ENCODE results near the gene STAB2.

STAB2 gene

DNA sequence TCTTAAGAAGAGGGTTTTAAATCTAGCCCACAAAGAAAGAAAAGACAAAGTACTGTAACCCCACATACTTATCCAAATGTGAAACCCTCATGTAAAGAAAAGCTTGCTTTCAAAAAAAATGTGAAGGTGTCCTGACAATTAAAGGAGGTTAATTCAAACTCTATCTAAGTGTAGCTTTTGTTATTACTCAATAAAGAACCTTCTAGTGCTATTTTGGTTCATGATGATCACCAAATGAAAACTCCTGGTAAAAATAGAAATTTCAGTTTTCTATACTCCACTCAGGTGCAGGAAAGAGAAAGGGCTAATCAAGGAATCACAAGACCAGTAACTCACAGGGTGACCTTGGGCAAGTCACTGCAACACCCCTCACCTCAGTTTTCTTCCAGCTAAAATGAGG, 1.6 kb downstream of the STAB2 start:
- no peak for DNase-seq (ENCODE audit: low read depth in 2 of 2)

DNA sequence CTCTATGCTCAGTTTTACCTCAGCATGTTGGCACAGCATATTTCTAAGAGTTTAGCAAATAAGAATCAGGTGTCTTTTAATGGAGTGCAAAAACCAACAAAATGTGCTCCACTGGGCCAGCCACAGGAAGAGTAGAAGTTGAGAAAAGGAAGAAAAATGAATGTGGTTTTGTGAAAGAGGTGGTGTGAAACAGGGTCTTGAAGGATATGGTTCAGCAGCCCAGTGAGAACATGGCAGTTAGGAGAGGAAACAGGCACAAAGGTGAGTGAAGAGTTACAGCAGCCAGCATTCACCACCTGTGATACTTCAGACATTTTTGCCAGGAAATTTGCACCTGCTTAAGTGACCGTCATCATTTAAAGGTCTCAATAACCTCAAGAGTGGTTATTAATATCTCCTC, 2.4 kb downstream of the STAB2 start:
- DNase-seq (ENCODE audit: low read depth in 2 of 2): no peak

DNA sequence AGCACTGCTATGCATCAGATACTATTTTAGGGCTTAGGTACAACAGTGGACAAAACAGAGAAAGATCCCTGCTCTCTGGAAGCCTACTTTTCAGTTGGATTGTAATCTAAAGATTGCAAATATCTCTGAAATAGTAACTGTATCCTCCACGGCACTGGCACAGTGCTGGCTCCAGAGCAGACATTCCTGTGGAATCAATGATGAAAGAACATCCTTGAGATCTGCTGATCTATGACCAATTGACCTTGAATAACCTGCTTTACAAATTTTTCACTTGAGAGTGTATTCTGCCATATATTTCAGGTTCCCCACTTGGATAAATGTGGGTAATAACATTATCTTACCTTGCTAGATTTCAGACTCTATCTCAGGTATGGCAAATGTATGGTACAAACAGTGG, 3.2 kb downstream of the STAB2 start:
- DNase-seq (ENCODE audit: low read depth in 2 of 2): no peak

DNA sequence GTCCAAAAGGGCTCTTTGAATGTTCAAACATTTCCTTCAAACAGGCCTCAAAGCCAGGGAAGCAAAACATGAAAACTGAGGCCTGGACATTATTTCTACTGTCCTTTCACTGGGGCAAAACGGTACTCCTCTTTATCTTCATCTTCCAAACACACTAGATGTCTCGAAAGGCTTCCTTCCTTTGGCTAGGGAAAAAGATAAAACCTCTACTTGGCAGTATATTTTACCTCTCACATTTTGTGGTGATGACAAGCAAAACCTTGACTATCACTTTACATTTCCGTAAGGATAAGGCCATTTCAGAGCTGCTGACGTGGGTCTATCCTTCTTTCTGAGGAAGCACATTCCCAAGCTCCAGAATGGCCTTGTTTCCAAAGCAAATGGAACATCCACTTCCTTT, 9.9 kb downstream of the STAB2 start:
- DNase-seq (ENCODE audit: low read depth in 2 of 2): no peak

DNA sequence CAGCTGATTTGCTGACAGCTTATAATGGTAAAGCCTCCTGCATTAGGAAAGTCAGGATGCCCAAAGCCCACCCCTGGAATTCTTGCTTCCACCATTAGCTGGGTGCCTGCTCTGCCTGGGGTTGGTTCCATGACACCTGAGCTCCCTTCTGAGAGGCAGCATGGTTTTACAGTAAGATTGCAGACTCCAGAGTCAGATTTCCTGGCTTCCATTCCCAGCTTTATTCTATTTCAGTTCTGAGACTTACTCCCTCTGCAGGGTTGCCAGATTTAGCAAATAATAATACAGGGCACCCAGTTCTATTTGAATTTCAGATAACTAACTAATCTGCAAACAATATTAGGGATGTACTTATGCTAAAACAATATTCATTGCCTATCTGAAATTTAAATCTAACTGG, 12.2 kb downstream of the STAB2 start:
- DNase-seq (ENCODE audit: low read depth in 2 of 2): no peak

DNA sequence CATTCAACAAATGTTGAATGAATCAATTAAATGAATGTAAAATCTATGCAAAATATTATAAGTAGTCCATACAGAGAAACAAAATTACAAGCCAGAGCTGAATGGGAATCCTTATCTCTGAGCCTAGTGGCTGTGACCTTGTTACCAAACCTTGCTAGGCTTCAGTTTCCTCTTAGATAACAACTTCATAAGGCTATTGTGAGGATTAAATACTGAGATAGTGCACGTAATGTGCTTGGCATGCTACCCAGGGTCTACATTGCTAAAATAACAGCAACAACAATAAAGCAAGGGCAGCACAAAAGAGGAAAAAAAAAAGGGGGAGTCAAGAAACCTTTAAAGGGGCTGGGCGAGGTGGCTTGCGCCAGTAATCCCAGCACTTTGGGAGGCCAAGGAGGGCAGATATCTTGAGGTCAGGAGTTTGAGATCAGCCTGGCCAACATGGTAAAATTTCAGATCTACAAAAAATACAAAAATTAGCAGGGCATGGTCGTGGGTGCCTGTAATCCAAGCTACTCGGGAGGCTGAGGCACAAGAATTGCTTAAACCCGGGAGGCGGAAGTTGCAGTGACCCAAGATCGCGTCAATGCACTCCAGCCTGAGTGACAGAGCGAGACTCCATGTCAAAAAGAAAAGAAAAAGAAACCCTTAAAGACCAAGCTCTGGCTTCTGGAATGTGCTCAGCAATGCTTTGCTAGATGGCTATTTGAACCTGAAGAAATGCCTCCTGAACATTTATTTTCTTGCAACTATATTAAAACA, 14.1 kb downstream of the STAB2 start:
- no peak for DNase-seq (ENCODE audit: low read depth in 2 of 2)

DNA sequence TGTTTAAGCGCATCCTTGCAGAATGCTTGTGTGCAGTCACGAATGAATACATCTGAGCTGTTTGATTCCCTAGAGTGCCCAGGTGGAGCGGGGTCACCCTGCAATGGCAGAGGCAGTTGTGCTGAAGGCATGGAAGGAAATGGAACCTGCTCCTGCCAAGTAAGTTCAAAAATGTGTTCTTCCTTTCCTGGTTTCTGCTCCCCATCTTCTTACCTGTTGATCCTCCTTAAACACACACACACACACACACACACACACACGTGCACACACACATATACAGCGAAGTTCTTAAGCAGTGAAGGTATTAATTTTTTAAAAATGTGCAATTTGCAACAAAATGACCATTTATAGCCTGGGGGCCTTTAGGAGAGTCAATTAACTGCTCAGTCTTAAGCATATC, 33.3 kb downstream of the STAB2 start:
- no peak for DNase-seq (ENCODE audit: low read depth in 2 of 2)

DNA sequence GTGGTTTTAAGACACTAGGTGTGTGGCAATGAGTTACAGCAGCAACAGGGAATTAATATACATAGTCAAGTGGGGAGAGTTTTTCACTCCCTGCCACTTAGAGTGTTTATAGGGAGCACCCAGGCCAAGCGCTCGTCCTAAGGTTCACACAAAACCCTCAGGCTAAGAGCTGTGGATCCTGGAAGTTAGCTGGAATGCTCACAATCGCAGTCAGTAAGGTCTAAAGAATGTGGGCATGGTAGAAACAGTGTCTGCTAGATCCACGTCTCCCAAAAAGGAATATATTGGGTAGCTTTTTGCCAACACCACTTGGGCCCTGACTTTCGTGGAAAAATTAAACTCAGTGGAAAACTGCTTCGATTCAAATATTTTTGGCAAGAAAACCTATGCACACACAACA, 36.6 kb downstream of the STAB2 start:
- DNase-seq (ENCODE audit: low read depth in 2 of 2): no peak

DNA sequence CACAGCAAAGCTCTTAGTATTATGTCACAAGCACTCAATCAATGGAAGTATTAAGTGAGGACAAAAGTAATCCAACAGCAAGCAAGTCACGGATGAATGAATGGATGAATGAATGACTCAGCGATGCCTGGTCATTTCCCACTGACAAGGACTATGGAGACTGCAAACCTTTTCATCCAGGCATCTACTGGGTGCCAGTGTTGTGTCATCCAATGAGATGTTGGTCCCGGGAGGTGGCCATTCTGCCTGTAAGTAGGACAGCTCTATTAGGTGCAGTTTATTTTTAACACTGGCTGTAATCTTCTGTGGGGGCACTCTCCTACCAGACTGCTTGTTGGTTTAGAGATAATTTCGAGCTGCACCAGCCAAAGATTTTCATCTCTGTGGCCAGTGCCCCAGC, 39.4 kb downstream of the STAB2 start:
- DNase-seq (ENCODE audit: low read depth in 2 of 2): no peak

DNA sequence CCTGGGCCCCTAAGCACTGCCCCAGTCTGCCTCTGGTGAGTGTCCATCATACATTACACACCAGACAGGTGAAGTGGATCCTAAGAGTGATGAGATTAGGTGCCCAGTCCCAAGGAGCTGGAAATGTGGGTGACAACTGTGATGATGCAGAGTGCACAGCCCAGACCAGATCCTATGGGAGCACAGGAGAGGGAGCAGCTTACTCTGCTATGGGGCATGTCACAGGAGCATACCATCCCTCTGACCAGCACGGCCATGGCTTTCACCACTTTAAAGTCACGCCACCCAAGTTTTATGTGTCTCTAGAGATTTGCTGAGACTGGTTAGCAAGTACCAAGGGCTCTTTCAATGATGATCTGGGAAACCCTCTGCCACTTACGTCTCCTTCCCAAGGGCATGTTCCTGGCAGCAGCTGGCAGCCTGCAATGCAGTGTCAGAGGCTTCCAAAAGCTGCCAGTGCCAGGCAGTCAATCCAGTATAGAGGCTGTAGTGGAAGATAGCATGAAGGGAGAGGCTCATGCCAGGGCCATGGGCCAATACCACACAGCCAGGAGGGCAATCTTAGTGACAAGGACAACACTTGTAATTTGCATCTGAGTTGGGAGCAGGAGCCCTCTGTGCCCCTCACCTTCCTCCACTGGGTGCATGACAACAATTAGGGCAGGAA, 40.2 kb downstream of the STAB2 start:
- no peak for DNase-seq (ENCODE audit: low read depth in 2 of 2)

DNA sequence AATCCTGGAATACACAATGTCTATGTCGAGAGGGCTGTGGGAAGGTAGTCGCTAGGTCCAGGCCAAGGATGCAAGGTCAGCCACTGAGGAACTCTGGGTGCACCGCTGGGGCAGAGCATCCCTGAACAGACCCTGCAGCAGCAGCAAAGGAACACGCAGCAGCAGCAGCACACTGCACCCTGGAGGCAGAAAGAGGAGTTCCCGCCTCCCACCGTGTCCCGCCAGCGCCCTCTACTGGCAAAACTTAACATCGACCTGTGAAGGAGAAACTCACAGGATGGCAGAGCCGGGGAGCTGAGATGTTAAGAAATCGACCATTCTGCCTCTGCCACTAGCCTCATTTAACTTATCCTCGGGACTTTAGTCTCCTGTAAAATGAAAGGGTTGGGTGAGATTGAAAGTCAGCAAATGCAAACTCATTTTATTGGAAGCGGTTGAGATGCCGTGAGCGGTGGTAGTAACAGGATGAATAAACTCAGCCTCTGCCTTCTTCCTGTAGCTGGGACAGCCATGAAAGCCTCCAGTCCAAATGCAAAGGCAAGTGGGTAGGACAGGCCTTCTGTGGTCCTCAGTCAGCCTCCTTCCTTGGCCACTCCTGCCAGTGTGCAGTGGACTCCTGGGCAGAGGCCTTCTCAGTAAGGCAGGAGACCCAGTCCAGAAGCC, 45.6 kb downstream of the STAB2 start:
- peak; percentile 33 to 42 for DNase-seq (ENCODE audit: low read depth in 2 of 2)

DNA sequence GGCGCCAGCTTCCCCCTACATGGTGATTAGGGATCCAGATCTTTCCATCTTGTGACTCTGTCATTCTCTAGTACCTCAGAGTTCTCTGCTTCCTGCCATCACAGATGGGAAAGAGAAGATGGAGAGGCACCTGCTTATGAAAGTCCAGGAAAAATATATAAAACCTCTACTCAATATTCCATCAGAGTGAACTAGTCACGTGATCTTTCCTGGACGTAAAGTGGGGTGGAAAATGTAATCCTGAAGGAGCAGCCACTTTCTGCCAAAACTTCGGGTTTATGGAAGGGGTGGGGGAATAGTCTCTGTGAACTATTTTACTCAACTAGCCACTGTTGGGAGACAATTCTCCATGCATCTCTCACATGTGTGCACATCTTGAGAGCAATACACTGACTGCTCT, 47.7 kb downstream of the STAB2 start:
- DNase-seq (ENCODE audit: low read depth in 2 of 2): no peak

DNA sequence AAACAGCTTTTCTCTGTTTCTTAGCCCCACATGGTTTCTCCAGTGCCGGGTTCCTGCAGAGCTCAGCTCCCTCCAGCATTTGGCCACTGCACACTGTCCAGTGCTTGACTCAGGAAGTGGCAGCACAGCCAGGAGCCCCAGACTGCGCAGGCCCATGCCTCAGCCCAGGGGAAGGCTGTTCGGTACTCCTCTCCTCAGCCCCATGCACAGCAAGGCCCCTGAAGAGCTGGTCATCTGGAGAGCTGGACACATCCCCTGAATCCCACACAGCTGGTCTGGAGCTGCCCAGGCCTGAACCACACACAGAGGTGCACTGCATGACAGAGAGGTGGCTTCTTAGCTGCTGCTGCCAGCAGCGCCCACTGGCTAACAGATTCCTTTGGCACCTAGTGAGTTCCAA, 48.3 kb downstream of the STAB2 start:
- DNase-seq (ENCODE audit: low read depth in 2 of 2): no peak

DNA sequence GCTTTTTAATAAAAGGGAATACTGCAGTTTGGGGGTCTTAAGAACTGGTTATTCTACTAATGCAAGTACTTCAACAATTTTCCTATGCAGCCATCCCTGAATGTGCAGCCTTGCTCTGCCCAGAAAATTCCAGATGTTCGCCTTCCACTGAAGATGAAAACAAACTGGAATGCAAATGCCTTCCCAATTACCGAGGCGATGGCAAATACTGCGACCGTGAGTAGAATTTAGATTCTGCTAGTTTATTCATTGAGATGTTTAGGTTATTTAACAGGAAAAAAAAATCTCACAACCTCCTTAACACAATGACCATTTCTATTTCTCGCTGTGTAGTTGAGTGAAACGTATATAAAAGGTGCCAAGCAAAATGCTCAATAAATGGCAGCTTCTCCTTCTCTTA, 49.9 kb downstream of the STAB2 start:
- no peak for DNase-seq (ENCODE audit: low read depth in 2 of 2)

DNA sequence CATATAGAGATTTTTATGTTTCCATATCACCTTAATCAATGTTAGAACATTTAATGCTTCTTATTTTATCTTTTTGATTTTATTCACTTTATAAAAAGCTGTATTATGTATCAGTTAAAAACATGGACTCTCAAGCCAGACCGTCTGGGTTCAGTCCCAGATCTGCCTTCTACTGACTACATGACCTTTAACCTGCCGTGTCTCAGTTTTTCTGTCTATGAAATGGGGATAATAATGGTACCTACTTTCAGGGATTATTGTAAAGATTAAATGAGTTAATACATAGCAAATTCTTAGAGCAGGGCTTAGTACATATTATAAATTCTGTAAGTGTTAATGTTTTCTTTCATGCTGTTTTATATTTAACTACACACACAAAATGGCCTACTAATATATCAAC, 50.4 kb downstream of the STAB2 start:
- no peak for DNase-seq (ENCODE audit: low read depth in 2 of 2)

DNA sequence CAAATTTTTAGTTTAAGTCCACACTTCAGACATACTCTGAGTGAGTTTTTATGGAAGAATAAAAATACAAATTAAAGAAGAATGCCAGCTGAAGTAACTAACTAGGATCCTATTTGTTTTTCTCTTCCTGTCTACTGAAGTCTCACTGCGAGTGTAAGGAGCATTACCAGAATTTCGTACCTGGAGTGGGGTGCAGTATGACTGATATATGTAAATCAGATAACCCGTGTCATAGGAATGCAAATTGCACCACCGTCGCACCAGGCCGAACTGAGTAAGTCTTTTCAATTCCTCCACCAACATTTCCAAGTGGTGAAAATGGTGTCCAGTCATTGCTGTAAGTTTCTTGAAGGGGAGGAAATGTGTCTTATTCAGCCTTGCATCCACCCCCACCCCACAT, 52.9 kb downstream of the STAB2 start:
- DNase-seq (ENCODE audit: low read depth in 2 of 2): no peak

DNA sequence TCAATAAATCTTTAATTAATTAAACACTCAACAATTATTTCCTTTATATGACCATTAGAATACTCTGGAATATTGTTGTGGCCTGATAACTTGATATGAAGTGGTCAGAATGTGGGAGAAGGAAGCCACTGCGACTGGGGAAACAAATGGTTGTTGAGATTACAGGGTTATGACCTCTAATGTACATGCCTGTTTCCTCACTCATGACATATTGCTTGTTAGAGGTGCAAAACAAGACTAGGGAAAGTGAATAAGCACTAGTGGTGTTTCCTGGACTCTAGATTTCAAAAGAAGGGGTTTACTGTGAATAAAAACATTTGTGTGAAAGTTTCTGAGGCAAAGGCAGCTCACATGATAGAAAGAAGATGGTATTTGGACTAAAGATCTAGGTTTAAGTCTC, 53.3 kb downstream of the STAB2 start:
- no peak for DNase-seq (ENCODE audit: low read depth in 2 of 2)

DNA sequence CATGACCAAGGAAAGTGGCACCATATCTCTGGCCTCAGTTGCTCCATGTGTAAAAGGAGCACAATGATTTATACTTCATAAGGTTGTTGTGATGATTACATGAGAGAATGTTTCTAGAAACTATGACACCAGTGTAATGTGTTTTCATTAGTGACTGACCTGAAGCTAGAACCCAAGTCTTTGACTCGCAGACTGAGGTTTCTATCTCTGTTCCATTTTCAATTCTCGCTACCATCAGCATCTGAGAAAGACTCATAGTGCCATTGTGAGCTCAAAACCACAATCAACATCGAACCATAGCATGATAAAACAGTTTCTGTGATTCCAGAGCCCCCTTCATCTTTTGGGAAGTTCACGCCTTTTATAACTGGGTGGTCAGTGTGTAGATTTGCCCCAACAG, 53.8 kb downstream of the STAB2 start:
- DNase-seq (ENCODE audit: low read depth in 2 of 2): no peak

DNA sequence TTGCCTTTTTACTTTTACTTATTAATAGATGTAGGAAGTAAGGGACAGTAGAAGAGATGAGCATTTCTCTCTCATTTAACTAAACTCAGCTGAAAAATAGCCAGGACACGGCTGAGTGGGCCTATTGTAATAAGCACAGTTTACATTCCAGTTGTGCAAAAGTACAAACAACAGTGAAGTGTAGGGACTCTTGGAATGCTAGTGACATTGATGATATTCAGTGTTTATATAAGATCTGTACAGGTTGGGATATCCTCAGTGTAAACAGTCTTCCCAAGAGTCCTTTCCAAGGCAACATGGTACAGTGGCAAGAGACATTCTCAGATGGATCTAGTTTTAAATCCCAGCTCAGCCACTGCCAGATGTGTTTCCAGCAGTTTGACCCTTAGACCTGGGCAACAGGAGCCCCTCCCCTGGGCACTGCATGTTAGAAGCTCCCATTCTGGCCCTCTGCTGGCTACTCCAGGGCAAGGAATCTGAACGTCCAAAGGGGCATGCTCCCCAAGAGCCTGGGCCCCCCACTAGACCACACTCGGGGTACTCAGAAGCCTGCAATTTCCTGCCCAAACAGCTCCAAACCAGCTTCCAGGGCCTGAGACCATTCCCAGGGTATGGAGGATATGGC, 55.3 kb downstream of the STAB2 start:
- DNase-seq (ENCODE audit: low read depth in 2 of 2): no peak

DNA sequence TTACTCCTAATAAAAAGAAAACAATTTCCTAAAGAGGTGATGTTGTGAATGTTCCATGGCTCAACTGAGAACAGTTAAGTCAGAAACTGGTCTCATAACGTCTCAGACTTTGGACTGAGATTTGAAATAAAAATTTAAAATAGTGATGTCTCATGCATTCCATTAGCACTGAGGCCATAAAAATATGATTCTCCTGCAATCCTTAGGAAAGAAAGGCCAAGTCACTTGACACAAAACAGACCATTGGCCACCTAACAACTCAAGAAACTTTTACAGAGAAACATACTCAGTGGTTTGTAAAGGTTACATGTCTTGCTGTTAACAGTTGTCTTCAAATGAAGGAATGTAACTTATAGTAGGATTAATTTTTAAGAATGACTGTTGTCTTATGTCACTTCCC, 58.1 kb downstream of the STAB2 start:
- no peak for DNase-seq (ENCODE audit: low read depth in 2 of 2)

DNA sequence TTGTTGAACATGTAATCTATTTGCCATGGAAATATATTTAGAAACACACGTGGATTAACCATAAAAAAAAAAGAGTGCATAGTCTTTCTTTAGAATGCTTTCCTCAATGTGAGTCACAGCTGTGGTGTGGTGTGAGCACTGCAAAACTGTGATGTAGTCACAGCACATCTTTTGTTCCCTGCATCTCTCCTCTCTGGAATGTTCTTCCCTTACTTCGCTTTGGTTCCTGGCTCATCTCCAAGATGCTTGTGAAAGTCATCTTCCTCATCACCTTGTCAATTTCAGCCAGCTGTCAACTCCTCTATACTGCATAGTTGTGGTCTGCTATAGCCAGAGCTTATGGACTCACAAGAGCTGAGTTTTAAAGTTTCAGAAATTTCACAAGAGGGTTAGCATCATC, 60.2 kb downstream of the STAB2 start:
- DNase-seq (ENCODE audit: low read depth in 2 of 2): no peak

DNA sequence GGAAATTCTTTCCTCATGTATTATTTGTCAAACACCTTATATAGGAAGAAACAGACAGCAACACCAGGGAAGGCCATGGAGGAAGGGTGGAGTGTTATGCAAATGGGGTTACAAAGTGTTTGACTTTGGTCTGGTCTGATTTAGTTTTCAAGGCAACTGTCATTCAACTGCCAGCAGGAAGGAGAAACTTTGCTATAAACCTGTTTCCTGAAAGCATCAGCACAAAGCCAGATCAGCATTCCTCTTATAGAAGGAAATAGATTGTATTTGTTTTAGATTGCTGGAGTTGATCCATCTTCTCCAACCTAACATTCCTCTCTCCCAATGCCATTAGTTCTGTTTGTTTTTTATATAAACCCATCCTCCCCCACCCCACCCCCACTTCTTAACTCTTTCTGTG, 65.7 kb downstream of the STAB2 start:
- DNase-seq (ENCODE audit: low read depth in 2 of 2): no peak
